Kidney (tissue), 14 donors: Measurements from ENCODE around the gene DDI2. TPM values are rescaled to one million over a fixed set of nuclear protein-coding genes. Genes with fewer than 3 reads are reported as not detected.

ENCODE experiments used
- DNase-seq, 5 donors: peaks; one replicate each; pipeline ENCODE4 v3.0.0-alpha.2; 2013 to 2020
- FAIRE-seq: peaks from 2 replicates; lab custom pipeline; 2012; peaks lifted over from hg19 to GRCh38; lab: Jason Lieb, UNC
- H3K27ac ChIP-seq, 2 donors: one replicate each; pipeline ENCODE4 v1.7.0; 2013; ENCODE audit warnings: low read depth in 2 of 2, low read length in 2 of 2, inconsistent platforms in 1 of 2
- H3K27me3 ChIP-seq: one replicate; pipeline ENCODE4 v1.7.1; 2013; ENCODE audit warnings: low read length, inconsistent platforms; ENCODE audit not compliant: control insufficient read depth, insufficient read depth
- H3K36me3 ChIP-seq, 3 donors: one replicate each; pipeline versions ENCODE4 v1.7.0 to v1.7.1; 2013; ENCODE audit warnings: low read length in 3 of 3, control low read depth in 1 of 3, inconsistent platforms in 1 of 3; ENCODE audit not compliant: insufficient read depth in 3 of 3, control insufficient read depth in 2 of 3
- H3K4me1 ChIP-seq, 3 donors: one replicate each; pipeline versions ENCODE4 v1.7.0 to v1.7.1; 2013; ENCODE audit warnings: low read length in 3 of 3, inconsistent platforms in 1 of 3, low read depth in 1 of 3; ENCODE audit not compliant: control insufficient read depth in 2 of 3, insufficient read depth in 2 of 3
- H3K4me3 ChIP-seq, 3 donors: one replicate each; pipeline versions ENCODE4 v1.7.0 to v1.8.1; 2013; ENCODE audit warnings: low read length in 3 of 3, control low read depth in 1 of 3, inconsistent platforms in 1 of 3
- H3K9ac ChIP-seq, 3 donors: one replicate each; pipeline versions ENCODE4 v1.7.0 to v1.7.1; 2013; ENCODE audit warnings: low read length in 3 of 3, control low read depth in 1 of 3, inconsistent platforms in 1 of 3
- H3K9me3 ChIP-seq, 3 donors: one replicate each; pipeline versions ENCODE4 v1.7.0 to v1.7.1; 2013; ENCODE audit warnings: low read length in 3 of 3, control low read depth in 1 of 3, inconsistent platforms in 1 of 3; ENCODE audit not compliant: control insufficient read depth in 2 of 3, insufficient read depth in 1 of 3
- CTCF ChIP-seq: IDR thresholded peaks from 3 replicates; pipeline ENCODE4 v1.5.1; 2012; ENCODE audit warnings: mild to moderate bottlenecking, moderate library complexity, borderline replicate concordance; ENCODE audit not compliant: insufficient read depth; ENCODE audit errors: extremely low read depth
- intact Hi-C: fragments of 100-400 bp; cut with DNase I; formaldehyde crosslinking; loops from one replicate; pipeline ENCODE4 v1.11.1; 2022
- polyA plus RNA-seq: library from polyadenylated mRNA; stranded (reverse); fragments of 350-450 nt; fragmentation: Illumina TruSeq; extraction: RNeasy Lipid Tissue Mini Kit (QIAGEN cat#74804); gene quantifications from one replicate; pipeline ENCODE4 v1.2.3, GENCODE V29; 2014; ENCODE audit warnings: low read depth, low replicate concordance; ENCODE audit not compliant: insufficient read depth
- total RNA-seq: library from RNA; stranded (reverse); fragmentation: NEBNext Ultra II Directional; extraction: Animal tissue kit (Norgen Biotek cat#: 25700); gene quantifications from one replicate; pipeline ENCODE4 v1.2.1, GENCODE V29; 2021
- donor health status: control.
- donor health status: control.
- donor health status: control.
- donor health status: control.
- donor health status: control.
- donor health status: DM: yes; HTN: yes; CAD: no.
- donor health status: Normal renal cell carcinoma (clear cell type).

The DDI2 gene
- total and polyA plus RNA-seq, 2 donors from 2014 or later = 4.0 to 28.3 TPM

- FAIRE-seq (no peak), DNase-seq (peak in 4 of 5 donors; percentile 29 to 94 (median 65))
- Histone ChIP-seq H3K4me1 (peaks cover 0 to 19% (median 14%) of the 10 kb centered on the region in 3 donors), H3K9me3 (no peaks in the 10 kb centered on the region), H3K9ac (peak overlapping the region in 2 of 3 donors; percentile 45 to 62), H3K27me3 (no peaks in the 10 kb centered on the region), H3K4me3 (peak overlapping the region in 2 of 3 donors; percentile 6 to 30), H3K36me3 (peaks cover 0 to 4% (median 0%) of the 10 kb centered on the region in 3 donors), H3K27ac (peak overlapping the region; percentile 77 to 94)
- no peak for TF ChIP-seq CTCF
- intact Hi-C loops = no loop called here
Measured at GRCh38 chr1:15703562-15703961, 86.3 kb downstream of the DDI2 start.

- peaks cover 0 to 19% (median 14%) of the 10 kb centered on the region in 3 donors for H3K4me1 ChIP-seq
Measured at GRCh38 chr1:15704526-15705183, 87.4 kb downstream of the DDI2 start.

GRCh38 chr1:15705184-15705566 lies 87.9 kb downstream of the DDI2 start:
- Histone ChIP-seq H3K27me3 (no peaks in the 10 kb centered on the region), H3K9ac (no peak overlapping the region), H3K4me1 (peaks cover 0 to 19% (median 14%) of the 10 kb centered on the region in 3 donors), H3K36me3 (peaks cover 0 to 4% (median 0%) of the 10 kb centered on the region in 3 donors), H3K27ac (no peak overlapping the region), H3K4me3 (no peak overlapping the region), H3K9me3 (no peaks in the 10 kb centered on the region)
- FAIRE-seq = no peak
- TF ChIP-seq CTCF = no peak
- intact Hi-C loops = no loop called here
- DNase-seq = no peak

More at GRCh38 chr1:15704526-15705183, 87.4 kb downstream of the DDI2 start:
- Histone ChIP-seq H3K9ac (peak overlapping the region in 1 of 3 donors; percentile 33), H3K27ac (peak overlapping the region; percentile 77 to 94), H3K4me3 (no peak overlapping the region), H3K27me3 (no peaks in the 10 kb centered on the region), H3K36me3 (peaks cover 0 to 4% (median 0%) of the 10 kb centered on the region in 3 donors), H3K9me3 (no peaks in the 10 kb centered on the region)
- FAIRE-seq (no peak), DNase-seq (no peak)
- intact Hi-C loops = no loop called here
- no peak for TF ChIP-seq CTCF
